ENCODE data around the gene IL4I1. TPM values are rescaled to one million over a fixed set of nuclear protein-coding genes. Genes with fewer than 3 reads are reported as not detected.

The IL4I1 gene
- total and polyA plus RNA-seq, 10 donors = 1.1 to 20.2 (median 4.8) TPM

GRCh38 chr19:49856574-49857021 lies 40.1 kb downstream of the IL4I1 start:
- 90 to 96% (median 90%) methylated on average over 11 to 18 of the region's 18 CpGs for WGBS, 5 donors
- H3K36me3 ChIP-seq = peaks cover 0 to 75% (median 70%) of the 10 kb centered on the region in 6 donors
- H3K4me3 ChIP-seq = no peak overlapping the region
- H3K27ac ChIP-seq = peak overlapping the region in 2 of 8 donors; percentile 13 to 47
- peaks cover 0 to 5% (median 0%) of the 10 kb centered on the region in 7 donors for H3K27me3 ChIP-seq (replicated peaks in 1 of 7)
- H3K4me1 ChIP-seq = peaks cover 14 to 85% (median 42%) of the 10 kb centered on the region in 6 donors
- TF ChIP-seq POLR2A (IDR thresholded peaks at IDR 0.05) (no peak), CTCF (IDR thresholded peaks at IDR 0.05 in 8 of 11, conservative IDR thresholded peaks at IDR 0.05 in 3 of 11) (no peak), POLR2AphosphoS5 (IDR thresholded peaks at IDR 0.05) (peak in 1 of 3 donors; percentile 5)
- no peak for DNase-seq
- intact Hi-C loops (cut with DNase I; ENCODE audit: low total_unique reads) = no loop called here
- H3K9me3 ChIP-seq = no peaks in the 10 kb centered on the region

- WGBS, 5 donors = 82 to 93% (median 85%) methylated on average over 15 to 21 of the region's 21 CpGs
- Histone ChIP-seq H3K4me3 (no peak overlapping the region), H3K4me1 (peaks cover 14 to 79% (median 36%) of the 10 kb centered on the region in 6 donors), H3K36me3 (peaks cover 0 to 69% (median 63%) of the 10 kb centered on the region in 6 donors), H3K27ac (peak overlapping the region in 2 of 8 donors; percentile 21 to 47), H3K27me3 (replicated peaks in 1 of 7) (peaks cover 0 to 5% (median 0%) of the 10 kb centered on the region in 7 donors), H3K9me3 (no peaks in the 10 kb centered on the region)
- TF ChIP-seq CTCF (IDR thresholded peaks at IDR 0.05 in 8 of 11, conservative IDR thresholded peaks at IDR 0.05 in 3 of 11) (no peak), POLR2A (IDR thresholded peaks at IDR 0.05) (no peak), POLR2AphosphoS5 (IDR thresholded peaks at IDR 0.05) (peak; percentile 7 to 72 (median 10))
- no peak for DNase-seq
- intact Hi-C loops (cut with DNase I; ENCODE audit: low total_unique reads) = no loop called here
Measured at GRCh38 chr19:49855676-49856573, 40.8 kb downstream of the IL4I1 start.

- intact Hi-C loops (cut with DNase I; ENCODE audit: low total_unique reads) = no loop called here
- Histone ChIP-seq H3K27me3 (replicated peaks in 1 of 7) (peaks cover 0 to 5% (median 0%) of the 10 kb centered on the region in 7 donors), H3K9me3 (no peaks in the 10 kb centered on the region), H3K4me3 (no peak overlapping the region), H3K36me3 (peaks cover 0 to 62% (median 57%) of the 10 kb centered on the region in 6 donors), H3K4me1 (peaks cover 14 to 75% (median 33%) of the 10 kb centered on the region in 6 donors), H3K27ac (peak overlapping the region in 2 of 8 donors; percentile 13 to 47)
- DNase-seq = no peak
- TF ChIP-seq POLR2A (IDR thresholded peaks at IDR 0.05) (no peak), POLR2AphosphoS5 (IDR thresholded peaks at IDR 0.05) (peak in 2 of 3 donors; percentile 9 to 57), CTCF (IDR thresholded peaks at IDR 0.05 in 8 of 11, conservative IDR thresholded peaks at IDR 0.05 in 3 of 11) (no peak)
- 83 to 96% (median 85%) methylated on average over 8 to 12 of the region's 12 CpGs for WGBS, 5 donors
Measured at GRCh38 chr19:49855277-49855675, 41.4 kb downstream of the IL4I1 start.
